ENCODE data around the gene FRMD4A. TPM values are rescaled to one million over a fixed set of nuclear protein-coding genes. Genes with fewer than 3 reads are reported as not detected.

The FRMD4A gene
- total and polyA plus RNA-seq, 10 of the 15 experiments (the other 5 are each of a cell fraction or from before 2014, with no cell fraction given), result 17.8 to 75.2 (median 39.1) TPM

- TF ChIP-seq RAD21 (IDR thresholded peaks at IDR 0.05; ENCODE audit: insufficient read depth, low read depth, low read length) (no peak), ZNF24 (IDR thresholded peaks at IDR 0.05) (no peak), NR2C1 (IDR thresholded peaks at IDR 0.05) (no peak)
These were observed 337.0 kb downstream of the FRMD4A start (continued) for GRCh38 chr10:13993673-13994089.

GRCh38 chr10:13993169-13993568 lies 337.6 kb downstream of the FRMD4A start:
- BruUV-seq (replicated peaks), result no TSS peak
- peaks cover 3% of the 10 kb centered on the region; the same call in 1 of the 3 replicates for H3K9me3 ChIP-seq (replicated peaks; ENCODE audit: control insufficient read depth, insufficient read depth, low read length)
- in situ Hi-C loops (cut with MboI) (no loop called here), intact Hi-C loops (cut with micrococcal nuclease; ENCODE audit: unreplicated experiment) (no loop called here)
- 48% methylated on average over 2 of the region's 2 CpGs for WGBS (ENCODE audit: insufficient coverage, insufficient replicate concordance, low lambda C conversion rate, missing lambda C conversion rate)
- H3K27me3 ChIP-seq (replicated peaks in 1 of 2; ENCODE audit: control insufficient read depth in 2 of 2, insufficient read depth in 2 of 2, low read length in 1 of 2), result no peaks in the 10 kb centered on the region
- H3K4me1 ChIP-seq (ENCODE audit: control insufficient read depth, insufficient read depth, low read length), result no peaks in the 10 kb centered on the region
- no peak overlapping the region for H3K4me3 ChIP-seq
- H4K20me1 ChIP-seq (ENCODE audit: control insufficient read depth, insufficient read depth), result no peaks in the 10 kb centered on the region
- no peak for FAIRE-seq
- no peak overlapping the region for H3K27ac ChIP-seq (ENCODE audit: control insufficient read depth, insufficient read depth)
- no peak; the same call in 2 of the 3 replicates for ATAC-seq
- ChIA-PET RAD21 (ENCODE audit: unreplicated experiment) (interaction anchor here (1.1 to 1.4 kb wide), 2 partner anchors 204 to 206 kb away, joined by 3 to 5 read pairs; no protein-coding TSS in a partner anchor), POLR2A (interaction anchor here (0.6 to 1.6 kb wide), 3 partner anchors 14 to 23 kb away, joined by 3 read pairs; no protein-coding TSS in a partner anchor), CTCF (interaction anchor here (1.0 to 1.2 kb wide), 2 partner anchors 11 to 33 kb away, joined by 3 read pairs; no protein-coding TSS in a partner anchor), SMC1A (ENCODE audit: uncharacterized antibody, unreplicated experiment) (interaction anchor here (0.6 to 1.6 kb wide), 4 partner anchors 14 to 204 kb away, joined by 3 read pairs; no protein-coding TSS in a partner anchor)
- no peaks in the 10 kb centered on the region; a peak in 2 of 4 replicates for H3K36me3 ChIP-seq (ENCODE audit: control insufficient read depth in 2 of 2, insufficient read depth in 2 of 2, low read length in 1 of 2)
- H3K4me2 ChIP-seq (ENCODE audit: control insufficient read depth, insufficient read depth), result no peak overlapping the region
- DNase-seq (ENCODE audit: low read depth, low spot score), result no peak
- no peak overlapping the region for H3K9ac ChIP-seq (ENCODE audit: control insufficient read depth, insufficient read depth, low read length)
- H2AFZ ChIP-seq (ENCODE audit: control insufficient read depth, low read depth, low read length), result no peak overlapping the region
- H3K79me2 ChIP-seq (ENCODE audit: control insufficient read depth, insufficient read depth, low read length), result peaks cover 6% of the 10 kb centered on the region
- no peak for TF ChIP-seq REST (IDR thresholded peaks at IDR 0.05; ENCODE audit: low read depth, low read length)
- no peak for TF ChIP-seq ZNF592 (IDR thresholded peaks at IDR 0.05)
- no peak for TF ChIP-seq NKRF (conservative IDR thresholded peaks at IDR 0.05)
- no peak for TF ChIP-seq ATF2 (IDR thresholded peaks at IDR 0.05; ENCODE audit: low read length)
- TF ChIP-seq NFIC (IDR thresholded peaks at IDR 0.05; ENCODE audit: low read depth, low read length), result no peak
- TF ChIP-seq CBFB (IDR thresholded peaks at IDR 0.05; ENCODE audit: low read depth), result no peak
- no peak for TF ChIP-seq RELA (IDR thresholded peaks at IDR 0.05; ENCODE audit: borderline replicate concordance, partially characterized antibody)
- TF ChIP-seq SIN3A (IDR thresholded peaks at IDR 0.05; ENCODE audit: low read depth, low read length), result no peak

Data from GM12878 (cell line).